Embryonic facial prominence (tissue), 1 donor: ENCODE data around the gene TOP2B.

Experiments
- DNase-seq: peaks from one replicate; pipeline ENCODE4 v3.0.0-alpha.2; 2016; ENCODE audit errors: extremely low spot score

TOP2B gene

GRCh38 chr3:25620493-25620892 lies 44.2 kb downstream of the TOP2B start:
- DNase-seq: no peak

DNA sequence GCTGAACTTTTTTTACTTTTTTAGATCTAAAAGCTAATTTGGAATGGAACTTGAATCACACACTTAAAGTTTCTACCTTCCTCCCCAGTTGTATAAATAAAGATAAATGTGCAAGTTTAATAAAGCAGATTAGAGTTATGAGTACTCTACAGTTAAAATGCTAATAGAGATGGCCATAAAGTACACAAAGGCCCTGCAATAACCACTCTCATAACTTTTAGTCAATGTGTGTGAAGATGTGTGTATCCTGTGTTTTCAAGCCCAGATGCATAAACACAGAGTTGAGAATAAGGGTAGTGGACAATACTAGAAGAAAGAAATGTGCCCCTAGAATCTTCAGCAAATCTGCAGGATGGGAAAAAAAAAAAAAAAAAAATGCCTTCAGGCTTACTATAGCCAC lies 45.3 kb downstream of the TOP2B start:
- no peak for DNase-seq

DNA sequence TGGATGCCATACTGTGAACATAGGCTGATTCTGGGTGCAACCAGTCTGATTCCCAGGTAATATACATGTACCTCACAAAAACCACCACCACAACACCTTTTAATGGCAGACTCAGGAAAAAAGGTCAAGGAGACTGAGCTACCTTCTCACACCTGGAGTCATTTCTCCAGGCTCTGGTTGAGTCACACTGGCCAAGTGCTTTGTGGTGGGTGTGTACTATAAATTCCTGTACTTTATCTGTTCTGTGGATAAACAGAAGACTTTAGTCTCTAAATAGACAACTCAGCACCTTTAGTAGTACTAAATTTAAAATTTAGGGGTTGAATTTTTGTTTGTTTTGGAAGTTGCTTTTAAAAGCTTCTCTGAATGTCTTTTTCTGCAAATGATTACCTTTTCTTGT lies 46.7 kb downstream of the TOP2B start:
- no peak for DNase-seq

DNA sequence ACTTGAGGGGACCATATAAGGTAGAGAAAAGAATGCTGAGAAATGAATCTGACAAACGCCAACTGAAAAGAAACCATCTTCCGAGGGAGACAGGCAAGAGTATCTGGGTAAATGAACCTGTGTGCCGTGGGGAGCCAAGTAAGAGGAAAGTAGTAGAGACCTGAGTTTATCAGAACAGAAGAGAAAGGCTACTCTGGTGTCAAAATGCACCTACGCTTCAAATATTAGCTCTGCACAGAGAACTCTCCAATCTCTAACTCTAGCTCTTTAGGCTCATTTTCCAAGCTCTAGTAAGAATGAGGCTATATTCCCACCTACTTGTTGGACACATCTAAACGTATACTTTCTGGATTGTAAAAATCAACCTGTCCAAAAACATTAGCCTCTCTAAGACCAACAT lies 53.5 kb downstream of the TOP2B start:
- DNase-seq: no peak

DNA sequence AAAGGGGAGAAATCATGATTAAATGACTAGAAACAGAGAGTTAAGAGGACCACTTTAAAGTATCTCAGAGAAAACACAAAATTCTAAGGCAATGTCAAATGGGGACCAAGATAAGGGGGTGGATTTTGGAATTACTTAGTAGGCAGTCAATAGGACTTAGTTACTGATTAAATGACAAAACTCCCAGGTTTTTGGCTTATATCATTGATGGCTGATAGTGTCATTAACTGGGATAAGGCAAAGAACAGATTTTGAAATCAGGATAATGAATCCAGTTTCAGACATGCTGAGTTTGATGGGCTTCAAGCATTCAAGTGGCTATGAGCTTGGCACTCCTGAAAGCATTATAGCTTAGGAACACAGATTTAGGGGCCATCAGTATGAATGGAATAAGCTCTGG lies 53.9 kb downstream of the TOP2B start:
- no peak for DNase-seq

DNA sequence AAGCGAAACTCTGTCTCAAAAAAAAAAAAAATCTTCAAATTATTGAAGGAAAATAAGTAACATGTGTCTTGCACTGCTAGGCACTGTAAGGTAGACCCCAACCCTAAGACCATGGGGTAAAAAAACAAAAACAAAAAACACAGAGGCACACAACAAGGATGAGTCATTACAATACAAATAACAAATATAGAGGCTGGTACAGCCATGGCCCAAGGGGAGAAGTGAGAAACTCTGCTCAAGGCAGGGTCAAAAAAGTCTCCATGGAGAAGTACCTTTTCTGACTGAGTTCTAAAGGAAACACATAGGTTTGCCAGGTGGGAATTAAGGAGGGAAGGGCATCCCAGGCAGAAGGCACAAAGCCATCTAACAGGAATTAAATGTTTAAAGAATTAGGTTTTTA lies 54.5 kb downstream of the TOP2B start:
- no peak for DNase-seq

GRCh38 chr3:25604107-25604805 lies 60.5 kb downstream of the TOP2B start:
- DNase-seq: no peak

- DNase-seq: no peak
These were observed 61.0 kb downstream of the TOP2B start for GRCh38 chr3:25603703-25604102.

GRCh38 chr3:25597535-25598101 lies 67.1 kb downstream of the TOP2B start:
- DNase-seq: no peak

GRCh38 chr3:25594007-25594502 lies 70.7 kb downstream of the TOP2B start:
- peak; percentile 86 for DNase-seq

DNA sequence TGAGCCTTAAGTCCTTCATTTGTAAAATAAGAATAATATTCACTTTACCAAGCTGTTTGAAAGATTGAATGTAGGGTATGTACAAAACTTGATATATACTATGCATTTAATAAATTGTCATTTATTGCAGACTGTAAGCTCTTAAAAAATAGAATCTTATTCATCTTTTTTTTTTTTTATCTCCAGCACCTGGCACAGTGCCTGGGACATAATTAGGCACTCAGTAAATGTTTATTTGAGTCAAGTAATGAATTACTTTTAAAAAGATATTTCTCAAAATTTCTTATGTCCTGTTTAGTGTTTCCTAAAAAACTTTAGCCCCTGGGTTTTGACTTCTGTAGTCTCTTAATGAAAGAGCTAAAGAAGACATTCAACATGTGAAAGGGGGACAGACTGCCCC lies 71.7 kb downstream of the TOP2B start:
- DNase-seq: no peak

DNA sequence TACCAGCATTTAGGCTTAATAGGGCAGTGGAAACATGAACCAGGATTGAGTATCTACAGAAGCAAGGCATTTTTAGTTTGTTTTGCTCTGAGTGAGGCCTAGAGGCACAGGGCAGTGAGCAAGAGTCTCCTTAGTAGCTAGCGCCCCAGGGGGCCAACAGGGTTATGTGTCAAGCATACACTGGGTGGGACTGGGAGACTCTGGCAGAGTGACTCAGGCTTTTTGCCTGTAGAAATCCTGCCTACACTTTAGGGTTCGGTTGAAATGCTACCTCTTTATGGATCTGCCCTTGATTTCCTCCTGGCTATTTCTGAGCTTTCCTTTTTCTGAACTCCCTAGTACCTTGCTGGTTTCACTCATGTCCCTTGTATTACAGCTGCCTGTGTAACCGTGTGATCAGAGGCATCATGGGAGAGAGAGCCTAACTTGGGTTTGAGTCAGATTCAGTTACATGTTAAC lies 72.2 kb downstream of the TOP2B start:
- no peak for DNase-seq

- no peak for DNase-seq
These were observed 74.9 kb downstream of the TOP2B start for GRCh38 chr3:25589783-25590258.

DNA sequence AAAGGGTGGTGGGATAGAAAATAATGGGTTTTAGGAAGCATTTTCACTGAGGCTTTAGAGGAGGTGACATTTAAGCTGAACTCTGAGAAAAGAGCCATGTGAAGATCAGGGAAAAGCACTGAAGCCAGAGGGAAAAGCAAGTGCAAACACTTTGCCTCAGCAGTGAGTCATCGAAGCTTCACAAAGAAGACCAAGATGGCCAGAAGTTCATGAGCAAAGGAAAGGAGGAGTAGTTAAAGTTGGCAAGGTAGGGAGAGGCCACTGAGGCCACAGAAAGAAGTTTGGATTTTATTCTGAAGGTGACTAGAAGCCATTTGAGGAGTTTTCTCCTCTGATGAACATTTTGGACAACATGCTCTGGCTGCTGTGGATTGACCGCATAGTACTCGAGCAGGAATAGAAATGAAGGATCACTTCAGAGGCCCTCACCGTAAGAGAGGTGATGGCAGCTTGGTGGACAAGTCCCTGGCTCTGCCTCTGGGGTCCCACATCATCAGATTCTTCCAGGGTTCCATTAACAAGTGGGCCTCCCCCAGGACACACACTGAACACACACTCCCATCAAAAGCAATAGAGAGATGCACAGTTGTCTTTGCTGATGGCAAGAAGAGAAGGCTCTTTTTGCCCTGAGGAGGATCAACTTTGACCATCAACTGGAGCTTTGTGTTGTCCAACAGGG lies 75.5 kb downstream of the TOP2B start:
- DNase-seq: no peak

DNA sequence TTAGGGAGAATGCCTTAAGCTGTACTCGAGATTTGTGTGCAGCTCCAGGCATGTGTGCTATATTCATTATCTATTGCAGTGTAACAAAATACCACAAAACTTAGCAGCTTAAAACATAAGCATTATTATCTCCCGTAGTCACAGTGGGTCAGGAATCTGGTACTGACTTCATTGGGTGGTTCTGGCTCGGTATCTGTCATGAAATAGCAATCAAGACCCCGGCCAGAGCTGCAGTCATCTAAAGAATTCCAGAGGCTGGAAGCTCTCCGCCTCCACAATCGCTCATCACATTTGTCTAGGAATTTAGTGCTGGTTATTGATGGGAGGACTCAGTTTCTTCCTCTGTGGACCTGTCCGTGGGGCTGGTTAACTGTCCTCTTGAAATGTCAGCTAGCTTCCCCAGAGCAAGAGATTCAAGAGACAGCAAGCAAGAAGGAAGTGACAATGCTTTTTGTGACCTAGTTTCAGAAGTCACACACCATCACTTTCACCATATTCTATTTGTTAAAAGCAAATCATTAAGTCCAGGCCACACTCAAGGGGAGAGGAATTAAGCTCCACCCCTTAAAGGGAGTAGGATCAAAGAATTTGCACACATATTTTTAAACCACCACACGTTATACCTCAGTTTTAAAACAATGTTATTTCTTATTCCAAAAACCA lies 76.1 kb downstream of the TOP2B start:
- no peak for DNase-seq

DNA sequence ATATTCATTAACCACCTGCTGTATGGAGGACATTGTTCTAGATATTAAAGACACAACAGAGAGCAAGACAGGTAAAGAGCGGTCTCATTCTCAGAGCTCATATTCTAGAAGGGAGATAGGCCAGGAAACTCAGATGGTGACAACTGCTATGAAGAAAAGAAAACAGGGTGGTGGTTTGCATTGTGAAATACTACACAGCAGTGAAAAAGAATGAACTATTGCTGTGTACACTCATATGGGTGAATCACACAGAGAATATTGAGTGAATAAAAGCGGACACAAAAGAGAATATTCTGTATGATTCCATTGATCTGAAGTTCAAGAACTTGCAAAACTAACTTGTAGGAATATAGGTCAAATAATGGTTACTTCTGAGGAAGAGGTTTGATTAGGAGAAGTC lies 76.7 kb downstream of the TOP2B start:
- DNase-seq: no peak

- DNase-seq: no peak
These were observed 77.2 kb downstream of the TOP2B start for GRCh38 chr3:25587526-25587925.

DNA sequence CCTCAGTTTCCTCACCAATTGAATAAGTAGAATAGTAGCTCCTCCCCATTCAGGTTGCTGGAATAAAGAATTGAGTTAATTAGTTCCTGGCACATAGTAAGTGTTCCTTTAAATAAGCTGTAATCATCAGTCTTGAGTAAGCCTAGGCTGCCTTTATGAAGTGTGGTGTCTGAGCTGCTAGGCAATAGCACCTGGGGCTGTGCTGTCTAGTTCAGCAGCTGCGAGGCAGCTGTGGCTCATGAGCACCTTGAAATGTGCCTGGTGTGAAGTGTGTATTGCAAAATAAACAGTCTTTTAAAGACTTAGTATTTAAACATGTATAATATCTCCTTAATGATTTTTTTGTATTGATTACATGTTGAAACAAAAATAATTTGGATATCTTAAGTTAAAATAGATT lies 77.6 kb downstream of the TOP2B start:
- no peak for DNase-seq

- DNase-seq: no peak
These were observed 78.2 kb downstream of the TOP2B start for GRCh38 chr3:25586553-25586952.

DNA sequence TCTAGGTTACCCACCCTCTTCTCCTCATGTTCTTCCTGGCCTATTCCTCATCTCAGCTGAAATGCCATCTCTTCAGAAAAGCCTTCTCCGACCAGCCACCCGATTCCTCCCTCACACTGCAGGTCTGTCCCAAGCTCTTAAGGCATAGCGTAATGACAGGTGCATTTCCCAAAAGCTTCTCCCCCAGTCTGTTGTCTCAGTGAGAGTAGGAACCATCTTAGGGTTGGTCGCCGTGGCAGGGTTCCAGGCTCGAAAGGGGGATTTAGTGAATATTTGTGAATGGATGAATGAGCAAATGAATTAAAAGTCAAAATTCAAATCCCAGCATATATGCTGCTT lies 78.6 kb downstream of the TOP2B start:
- no peak for DNase-seq

DNA sequence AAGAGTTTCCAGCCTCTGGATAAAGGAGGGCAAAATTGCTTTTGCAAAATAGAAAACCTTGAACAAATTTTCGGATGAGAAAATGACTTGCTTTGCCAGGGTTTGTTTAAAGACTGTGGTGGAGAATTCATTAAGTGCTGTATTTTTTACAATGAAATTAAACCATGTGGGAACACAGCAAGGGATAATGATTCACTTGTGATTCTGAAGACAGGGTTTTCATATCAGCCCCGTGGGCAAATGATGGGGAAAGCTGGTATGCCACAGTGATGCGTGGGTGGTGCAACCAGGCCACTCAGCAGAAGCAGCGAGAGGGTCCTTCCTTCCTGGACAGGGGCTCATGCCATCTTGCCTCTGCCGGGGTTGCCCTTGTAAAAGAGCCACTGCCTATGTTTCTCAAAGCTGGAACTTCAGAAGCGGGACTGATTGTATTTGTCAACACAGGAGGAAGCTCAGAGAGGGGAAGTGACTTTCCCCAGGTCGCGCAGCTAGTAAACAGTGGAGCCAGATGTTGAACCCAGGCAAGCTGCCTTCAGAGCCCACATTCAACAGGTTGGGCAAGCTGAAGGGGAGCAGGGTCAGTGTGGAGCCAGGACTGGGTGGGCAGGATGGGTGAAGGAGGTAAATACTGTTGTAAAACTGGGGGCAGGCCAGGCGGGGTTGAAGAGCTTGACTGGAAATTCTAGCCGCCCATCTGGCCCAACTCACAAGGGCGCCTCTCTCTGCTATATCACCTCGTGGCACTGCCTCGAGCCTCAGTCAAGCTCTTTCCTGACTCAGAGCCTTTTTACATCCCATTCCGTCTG lies 79.1 kb downstream of the TOP2B start:
- no peak for DNase-seq
